ENCODE data around the gene GUCY1B1.

DNA sequence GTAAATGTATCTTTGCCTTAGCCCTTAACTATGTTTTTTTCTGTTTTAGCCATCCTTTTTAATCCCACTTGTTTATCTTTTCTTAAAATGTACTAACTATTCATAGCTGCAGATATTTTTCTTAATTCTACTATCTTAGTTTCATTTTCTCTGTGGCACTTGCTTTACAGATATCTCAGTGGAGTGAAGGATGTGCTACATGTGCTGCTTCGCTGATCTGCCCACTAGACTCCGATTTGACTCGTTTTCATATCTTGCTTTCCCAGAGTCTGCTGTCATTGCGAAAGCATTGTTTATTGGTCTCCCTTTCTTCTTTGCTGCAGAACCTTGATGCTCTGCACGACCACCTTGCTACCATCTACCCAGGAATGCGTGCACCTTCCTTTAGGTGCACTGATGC lies 30.6 kb downstream of the GUCY1B1 start:
- TF ChIP-seq CTCF (IDR thresholded peaks at IDR 0.05; ENCODE audit: borderline replicate concordance, extremely low read depth, low read length, poor library complexity, severe bottlenecking) = no peak
- no peak for TF ChIP-seq EZH2 (IDR thresholded peaks at IDR 0.05; ENCODE audit: borderline replicate concordance, low read depth, low read length, severe bottlenecking)
